Adrenal gland (tissue), 5 donors: ENCODE results near the gene PPARGC1A.

Experiments used
- CTCF ChIP-seq, 6 experiments: fragments of 450-650 bp in 4 of 6; fragments of 200-600 bp in 2 of 6; sonication (generic) in 1 of 6; IDR thresholded peaks; 1 replicate in 5 of 6; 2 replicates in 1 of 6; pipeline versions ENCODE4 v1.5.1 to v1.8.0; 2016 to 2021; ENCODE audit warnings: antibody characterized with exemption in 6 of 6, mild to moderate bottlenecking in 2 of 6, moderate library complexity in 1 of 6
- POLR2A ChIP-seq, 2 donors: fragments of 450-650 bp; IDR thresholded peaks; one replicate each; pipeline ENCODE4 v1.6.1; 2017; ENCODE audit warnings: antibody characterized with exemption in 2 of 2, mild to moderate bottlenecking in 2 of 2, moderate library complexity in 1 of 2
- donor health status: DM: no; HTN: no; CAD: no.

GRCh38 chr4:23882976-23883531 lies 6.8 kb downstream of the PPARGC1A start:
- TF ChIP-seq CTCF (IDR thresholded peaks at IDR 0.05), result no peak
- TF ChIP-seq POLR2A (IDR thresholded peaks at IDR 0.05), result no peak
